GM10248 (cell line): Measurements from ENCODE around the gene VAMP3.

Experiments
- CTCF ChIA-PET: fragments of 300-600 bp; sonication (Branson Sonifier 250); formaldehyde crosslinking; extraction: SDS; loops from one replicate; lab custom pipeline; 2021; ENCODE audit warnings: antibody characterized with exemption; lab: Yijun Ruan, JAX
- POLR2A ChIA-PET: fragments of 350-650 bp; sonication (Branson Sonifier 250); formaldehyde crosslinking; extraction: SDS; loops from one replicate; lab custom pipeline; 2020; ENCODE audit warnings: antibody characterized with exemption; lab: Yijun Ruan, JAX
- DNase-seq: peaks from one replicate; pipeline ENCODE4 v3.0.0; 2012; ENCODE audit errors: extremely low spot score
- CTCF ChIP-seq: IDR thresholded peaks from 2 replicates; pipeline ENCODE4 v1.5.1; 2012; ENCODE audit warnings: mild to moderate bottlenecking, low read depth; ENCODE audit errors: extremely low read depth, missing control alignments, control extremely low read depth

Gene VAMP3

GRCh38 chr1:7813677-7814373 lies 42.7 kb downstream of the VAMP3 start:
- ChIA-PET CTCF (no interaction called here), POLR2A (no interaction called here)
- no peak for DNase-seq
- TF ChIP-seq CTCF: no peak

- POLR2A ChIA-PET: no interaction called here
- CTCF ChIA-PET: interaction anchor here (1.5 to 2.0 kb wide), 2 partner anchors 9 to 13 kb away, joined by 4 to 10 read pairs; no protein-coding TSS in a partner anchor
Measured at GRCh38 chr1:7821282-7821681, 50.2 kb downstream of the VAMP3 start.

DNA sequence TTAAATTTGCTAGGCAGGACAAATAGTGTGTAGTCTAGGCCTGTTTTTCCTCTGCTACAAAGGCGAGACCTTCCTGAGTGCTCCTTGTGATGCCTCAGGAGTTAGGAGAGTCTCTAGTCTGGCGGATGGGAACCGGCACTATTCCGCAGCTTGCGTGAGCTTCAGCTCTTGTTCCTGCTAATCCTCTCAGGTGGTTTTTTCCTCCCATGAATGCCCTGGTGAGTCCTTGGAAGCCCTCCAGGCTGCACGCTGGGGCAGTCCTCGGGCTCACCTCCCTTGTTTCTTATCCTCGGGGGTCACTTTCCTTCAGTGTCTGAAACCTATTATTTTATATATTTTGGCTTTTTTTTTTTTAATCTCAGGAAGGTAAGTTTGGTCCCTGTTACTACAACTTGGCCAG lies 53.6 kb downstream of the VAMP3 start:
- DNase-seq: no peak
- ChIA-PET CTCF (interaction anchor here (1.0 to 1.6 kb wide), 2 partner anchors 8 to 16 kb away, joined by 3 to 4 read pairs; no protein-coding TSS in a partner anchor), POLR2A (no interaction called here)
- TF ChIP-seq CTCF: no peak

More at GRCh38 chr1:7821282-7821681, 50.2 kb downstream of the VAMP3 start:
- no peak for TF ChIP-seq CTCF
- no peak for DNase-seq

- ChIA-PET CTCF (interaction anchor here (1.4 kb wide), 1 partner anchor 16 kb away, joined by 3 read pairs; no protein-coding TSS in a partner anchor), POLR2A (no interaction called here)
Measured at GRCh38 chr1:7826363-7826762, 55.3 kb downstream of the VAMP3 start.

GRCh38 chr1:7827126-7827955 lies 56.2 kb downstream of the VAMP3 start:
- no peak for TF ChIP-seq CTCF
- CTCF ChIA-PET: interaction anchor here (1.1 to 1.8 kb wide), 4 partner anchors 10 to 30 kb away, joined by 3 to 4 read pairs (median 3); no protein-coding TSS in a partner anchor
- POLR2A ChIA-PET: no interaction called here
- DNase-seq: peak; percentile 61

More at GRCh38 chr1:7826363-7826762, 55.3 kb downstream of the VAMP3 start:
- TF ChIP-seq CTCF: no peak
- DNase-seq: no peak
